VCaP (cell line): ENCODE results near the gene FIGNL1.

Source experiments
- H3K27ac ChIP-seq: fragments of 450-650 bp; 2 replicates; pipeline ENCODE4 v1.5.1; 2017
- CTCF ChIP-seq: fragments of 450-650 bp; conservative IDR thresholded peaks from 2 replicates; pipeline ENCODE4 v1.5.1; 2017; ENCODE audit warnings: mild to moderate bottlenecking, moderate library complexity

The FIGNL1 gene

DNA sequence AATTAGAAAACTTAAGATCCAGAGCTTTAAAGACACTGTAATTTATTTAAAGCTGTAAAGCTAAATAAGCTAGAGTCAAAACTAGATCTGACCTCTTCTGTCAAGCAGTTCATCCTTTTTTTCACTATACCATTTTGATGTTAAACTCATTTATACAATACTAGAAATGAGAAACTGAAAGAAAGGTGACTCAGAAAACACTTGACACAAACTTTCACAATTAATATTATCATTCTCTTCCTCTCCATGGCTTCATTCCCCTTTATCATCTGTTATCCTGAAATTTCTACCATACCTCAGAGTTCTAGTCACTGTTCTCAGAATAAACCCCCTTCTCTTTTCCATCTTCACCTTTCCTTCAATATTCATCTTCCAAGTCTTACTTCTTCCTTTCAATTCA lies 1.3 kb downstream of the FIGNL1 start:
- H3K27ac ChIP-seq = peak overlapping the region; percentile 90; the same call in 1 of the 2 replicates
- TF ChIP-seq CTCF = no peak

DNA sequence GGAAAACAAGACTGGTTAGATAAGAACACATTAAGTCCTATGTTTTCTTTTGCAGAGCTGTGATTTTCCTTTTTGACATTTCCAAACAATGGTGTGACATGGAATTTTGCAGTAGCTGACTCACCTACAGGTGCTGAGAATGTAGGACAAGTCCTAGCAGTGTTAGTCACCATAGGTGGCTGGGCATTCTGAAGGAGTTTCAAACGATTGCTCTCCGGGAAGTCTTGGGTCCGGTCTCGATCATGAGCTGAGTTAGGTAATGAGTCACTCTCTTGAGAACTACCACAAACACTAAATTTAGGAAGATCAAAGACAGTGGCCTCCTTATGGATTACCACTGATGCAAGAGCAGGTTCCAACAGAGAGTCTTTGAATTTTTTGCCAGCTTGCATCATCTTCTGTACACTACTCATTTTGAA lies 3.6 kb downstream of the FIGNL1 start:
- no peak for TF ChIP-seq CTCF
- no peak overlapping the region for H3K27ac ChIP-seq

DNA sequence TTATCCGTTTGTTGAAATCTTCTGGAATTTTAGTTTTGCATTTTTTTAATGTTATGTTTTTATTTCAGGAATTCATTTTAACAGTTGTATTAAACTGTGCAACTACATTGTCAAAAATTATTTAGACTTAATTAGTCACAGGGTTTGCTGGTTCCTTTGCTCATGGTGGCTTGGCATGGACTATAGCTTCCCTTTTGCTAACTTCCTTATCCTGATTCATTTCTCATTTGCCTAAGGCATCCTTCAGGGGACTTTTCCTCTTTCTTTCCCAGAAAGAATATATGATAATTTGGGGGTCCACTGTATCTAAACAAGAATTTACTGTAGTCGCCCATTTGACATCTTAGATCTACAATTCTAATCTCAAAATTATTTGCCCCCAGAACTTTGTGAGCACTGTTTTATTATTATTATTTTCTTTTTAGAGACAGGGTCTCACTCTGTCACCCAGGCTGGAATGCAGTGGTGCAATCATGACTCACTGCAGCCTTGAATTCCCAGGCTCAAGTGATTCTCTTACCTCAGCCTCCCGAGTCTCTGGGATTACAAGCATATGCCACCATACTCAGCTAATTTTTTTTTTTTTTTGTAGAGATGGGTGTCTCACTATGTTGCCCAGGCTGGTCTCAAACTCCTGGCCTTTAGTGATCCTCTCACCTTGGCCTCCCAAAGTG lies 13.9 kb downstream of the FIGNL1 start:
- H3K27ac ChIP-seq = no peak overlapping the region
- TF ChIP-seq CTCF = no peak

- TF ChIP-seq CTCF = no peak
Measured at GRCh38 chr7:50431722-50432305, 18.3 kb downstream of the FIGNL1 start.

DNA sequence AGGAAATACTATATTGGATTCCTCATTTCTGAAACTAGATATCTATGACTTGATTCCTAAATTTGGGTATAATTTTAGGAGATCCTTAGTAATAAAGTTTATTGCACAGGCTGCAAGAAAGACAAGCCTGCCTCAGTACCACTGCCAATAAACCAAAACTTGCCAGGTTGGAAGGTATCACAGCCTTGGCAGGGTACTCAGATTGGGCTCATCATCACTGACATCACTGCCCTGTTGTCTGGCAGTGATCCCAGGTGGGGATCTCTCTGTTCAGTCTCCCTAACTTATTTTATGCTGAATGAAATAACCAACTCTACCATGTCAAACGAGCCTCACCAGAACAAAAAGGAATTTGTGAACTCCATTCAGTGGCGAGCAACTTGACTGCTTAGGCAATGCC lies 18.8 kb downstream of the FIGNL1 start:
- TF ChIP-seq CTCF = no peak
- H3K27ac ChIP-seq = no peak overlapping the region

More at GRCh38 chr7:50431722-50432305, 18.3 kb downstream of the FIGNL1 start:
- H3K27ac ChIP-seq = no peak overlapping the region

GRCh38 chr7:50428911-50429310 lies 21.2 kb downstream of the FIGNL1 start:
- no peak overlapping the region for H3K27ac ChIP-seq

GRCh38 chr7:50427518-50427917 lies 22.6 kb downstream of the FIGNL1 start:
- no peak overlapping the region for H3K27ac ChIP-seq
- TF ChIP-seq CTCF = no peak

More at GRCh38 chr7:50428911-50429310, 21.2 kb downstream of the FIGNL1 start:
- no peak for TF ChIP-seq CTCF
